Stimulated activated CD8-positive, alpha-beta memory T cell treated with anti-CD3 and anti-CD28 coated beads, Interleukin-12 subunit alpha, Interleukin-12 subunit beta, amount 100 ng/mL, for 1 hour (primary cell): ENCODE results near the gene STARD3.
A peak's percentile ranks its signal among the peaks of the same experiment; 100 is the strongest.
"Not testable (repeated sequence)": the region's sequence is repeated elsewhere in the genome, so short reads cannot be mapped to it uniquely, and the experiment has no call there.

Experiments used
- DNase-seq: peaks from one replicate; pipeline ENCODE4 v3.0.0-alpha.2; 2020; ENCODE audit warnings: low read depth

The STARD3 gene

DNA sequence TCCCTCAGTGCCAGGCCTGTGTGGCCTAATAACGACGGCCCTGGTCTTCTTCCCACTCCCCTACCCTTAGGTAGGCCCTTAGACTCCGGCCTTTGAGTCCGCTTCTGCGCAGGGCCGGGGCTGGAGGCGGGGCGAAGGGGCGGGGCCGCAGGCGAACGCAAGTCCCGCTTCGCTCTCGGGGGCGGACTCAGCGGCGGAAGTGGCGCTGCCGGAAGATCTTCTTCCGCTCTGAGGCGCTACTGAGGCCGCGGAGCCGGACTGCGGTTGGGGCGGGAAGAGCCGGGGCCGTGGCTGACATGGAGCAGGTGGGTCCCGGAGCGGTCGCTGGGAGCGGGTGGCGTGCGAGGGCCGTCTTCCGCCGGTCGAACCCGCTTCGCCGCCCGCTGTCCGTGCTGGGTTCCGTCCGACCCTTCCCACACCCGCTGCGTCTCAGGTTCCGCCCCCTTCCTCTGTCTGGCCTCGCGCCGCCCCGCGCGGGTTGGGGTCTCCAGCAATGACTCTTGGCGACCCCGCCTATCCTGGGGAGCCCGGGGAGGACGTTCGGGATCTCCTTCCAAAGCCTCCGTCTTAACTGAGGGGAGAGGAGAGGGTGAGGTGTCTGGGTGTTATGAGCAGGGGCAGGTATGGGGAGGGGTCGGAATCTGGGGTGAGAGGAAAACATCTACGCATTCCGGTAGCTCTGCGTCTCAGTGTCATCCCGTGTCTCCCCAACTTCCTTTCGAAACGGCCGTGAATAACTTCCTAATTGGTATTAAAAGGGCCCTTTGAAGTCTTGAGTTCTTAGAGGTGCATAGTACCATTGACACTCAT, at the start of gene STARD3:
Gene STARD3 (plus strand): TSS at position 218 of the 810 bp plus-strand sequence. CDS start 16,388 bp downstream, outside the sequence.
- peak; percentile 81 for DNase-seq

DNA sequence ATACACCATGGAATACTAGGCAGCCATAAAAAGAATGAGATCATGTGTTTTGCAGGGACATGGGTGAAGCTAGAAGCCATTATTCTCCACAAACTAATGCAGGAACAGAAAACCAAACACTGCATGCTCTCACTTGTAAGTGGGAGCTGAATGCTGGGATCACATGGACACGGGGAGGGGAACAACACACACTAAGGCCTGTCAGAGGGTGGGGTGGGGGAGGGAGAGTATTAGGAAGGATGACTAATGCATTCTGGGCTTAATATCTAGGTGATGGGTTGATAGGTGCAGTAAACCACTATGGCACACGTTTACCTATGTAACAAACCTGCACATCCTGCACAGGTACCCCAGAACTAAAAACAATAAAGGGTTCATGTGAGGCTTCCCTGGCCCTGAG, 46.8 kb upstream of the STARD3 start:
- not testable (repeated sequence) for DNase-seq

DNA sequence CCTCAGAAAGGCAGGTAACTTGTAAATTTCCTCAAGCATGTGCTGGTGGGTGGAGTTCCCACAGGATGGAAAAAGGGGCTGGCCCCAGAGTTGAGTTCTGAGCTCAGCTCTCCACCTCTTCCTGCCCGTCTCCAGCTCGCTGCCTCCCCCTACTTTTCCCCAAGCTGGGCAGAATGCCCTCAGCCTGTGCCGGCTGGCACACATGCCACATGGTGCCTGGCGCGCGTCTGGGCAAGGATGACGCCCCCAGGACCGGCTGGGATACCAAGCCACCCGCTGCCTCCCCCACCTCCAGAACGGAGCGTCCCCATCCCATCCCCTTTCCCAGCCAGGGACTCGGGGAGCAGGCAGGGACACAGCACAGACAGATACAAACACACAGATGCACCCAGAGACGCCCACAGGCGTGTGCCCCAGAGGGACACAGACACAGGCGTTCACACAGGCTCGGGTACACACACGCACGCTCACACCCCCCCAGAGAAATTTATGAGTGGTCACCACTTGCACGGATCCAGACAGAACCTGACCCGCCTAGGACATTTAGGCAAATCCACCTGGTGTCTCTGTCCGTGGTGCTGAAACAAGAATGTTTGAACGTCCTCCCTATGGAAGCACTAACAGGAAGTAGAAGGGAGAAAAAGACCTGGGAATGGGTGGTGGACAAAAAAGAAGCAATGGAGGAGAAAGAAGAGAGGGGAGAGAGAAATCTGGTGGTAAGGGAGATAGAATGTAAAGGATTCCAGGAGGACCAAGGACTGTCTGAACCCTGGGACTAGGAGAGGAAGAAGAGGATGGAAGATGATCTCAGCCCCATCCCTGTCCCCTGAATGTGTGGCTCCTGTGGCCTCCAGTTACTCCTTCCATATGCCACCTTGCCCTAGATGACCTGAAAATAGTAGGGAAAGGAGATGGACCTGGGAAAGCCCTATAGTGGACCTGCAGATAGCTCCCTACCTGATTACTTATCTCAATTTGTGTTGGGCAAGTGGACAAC, 44.7 kb upstream of the STARD3 start:
- DNase-seq: no peak

DNA sequence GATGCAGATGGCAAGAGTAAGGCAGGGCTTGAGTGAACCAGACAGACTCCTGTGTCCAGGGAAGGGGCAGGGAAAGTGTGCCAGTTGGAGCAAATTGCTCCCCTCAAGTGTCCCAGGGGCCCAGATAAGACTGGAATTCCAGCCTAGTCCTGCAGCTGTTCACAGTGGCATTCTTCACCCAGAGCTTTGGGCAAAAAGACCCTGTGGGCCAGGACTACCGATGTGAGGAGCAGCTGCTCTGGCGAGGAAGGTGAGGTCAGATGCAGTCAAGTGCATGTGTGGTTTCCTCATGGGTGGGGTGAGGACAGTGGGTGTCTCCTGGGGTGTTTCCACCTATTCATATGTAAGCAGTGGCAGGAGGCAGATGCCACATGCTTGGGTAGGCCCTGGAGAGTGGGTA, 43.6 kb upstream of the STARD3 start:
- DNase-seq: no peak

DNA sequence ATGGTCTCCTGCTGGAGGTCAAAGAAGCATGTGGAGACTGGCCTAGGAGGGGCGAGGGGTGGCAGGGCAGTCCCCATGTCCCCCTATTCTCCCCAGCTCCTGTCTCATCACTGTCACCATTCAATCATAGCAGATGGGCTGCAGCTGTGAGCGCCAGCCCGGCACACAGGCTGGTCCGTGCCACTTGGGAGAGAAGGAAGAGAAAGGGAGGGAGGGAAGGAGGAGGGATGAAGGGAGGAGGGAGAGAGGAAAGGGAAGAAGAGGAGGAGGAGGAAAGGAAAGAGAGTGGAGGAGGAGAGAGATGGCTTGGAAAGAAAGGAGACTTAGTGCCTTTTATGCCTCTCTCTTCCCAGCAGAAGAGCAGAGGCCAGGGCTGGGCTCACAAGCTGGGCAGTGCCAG, 41.6 kb upstream of the STARD3 start:
- no peak for DNase-seq

DNA sequence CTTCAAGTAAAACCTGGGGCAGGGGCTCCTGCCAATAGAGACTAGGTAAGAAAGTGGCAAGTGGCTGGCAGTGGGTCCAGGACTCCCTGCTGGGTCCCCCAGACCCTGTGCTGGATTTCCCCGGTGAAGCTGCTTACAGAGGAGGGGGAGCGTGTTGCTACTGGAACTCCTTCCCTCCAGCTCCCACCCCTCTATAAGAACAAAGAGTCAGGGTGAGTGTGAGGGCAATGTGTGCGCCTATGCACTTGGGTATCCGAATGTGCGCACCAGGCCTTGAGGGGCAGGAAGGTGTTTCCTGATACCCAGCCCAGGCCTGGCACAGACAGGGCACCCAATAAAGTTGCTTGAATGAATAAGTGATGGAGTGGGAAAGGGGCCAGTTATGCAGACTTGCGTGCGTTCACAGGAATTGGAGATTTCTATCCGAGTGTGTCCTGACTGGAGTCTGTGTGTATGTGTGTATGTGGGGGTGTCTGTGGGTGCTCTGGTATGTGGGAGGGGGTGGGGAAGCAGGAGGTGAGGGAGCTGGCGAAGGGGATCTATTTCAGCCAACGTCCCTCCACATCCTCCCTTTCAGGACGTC, 40.9 kb upstream of the STARD3 start:
- no peak for DNase-seq

DNA sequence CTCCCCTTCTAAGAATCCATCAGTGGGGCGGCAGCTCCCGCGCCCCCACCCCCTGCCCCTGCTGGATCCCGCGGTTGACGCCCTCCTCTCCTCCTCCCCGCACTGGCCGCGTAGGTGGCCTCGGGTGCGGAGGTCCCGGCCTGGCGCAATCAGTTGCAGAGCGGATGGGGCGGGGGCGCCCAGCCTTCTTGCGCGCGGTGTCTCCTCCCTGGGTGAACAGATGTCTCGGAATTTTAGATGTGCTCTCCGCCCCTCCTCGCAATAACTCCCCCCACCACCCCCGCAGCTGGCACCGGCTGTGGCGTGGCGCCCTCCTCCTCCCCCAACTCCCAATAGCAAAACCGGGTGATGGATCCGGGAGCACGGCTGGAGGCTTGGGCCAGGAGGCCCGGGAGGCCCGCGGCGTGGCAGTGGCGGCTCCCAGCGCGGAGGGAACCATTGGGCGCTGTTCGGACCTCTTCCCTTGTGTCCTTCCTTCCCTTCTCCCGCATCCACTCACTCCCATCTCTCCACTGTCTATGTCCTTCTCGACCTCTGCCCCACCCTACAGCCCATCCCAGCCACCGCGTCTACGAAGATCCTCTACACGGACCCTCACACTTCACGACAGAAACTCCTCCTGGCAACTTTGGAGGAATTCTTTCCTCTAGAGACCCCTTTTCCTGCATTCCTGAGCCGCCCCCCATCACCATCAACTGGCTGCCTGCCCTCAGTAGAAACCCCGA, 40.2 kb upstream of the STARD3 start:
- no peak for DNase-seq

DNA sequence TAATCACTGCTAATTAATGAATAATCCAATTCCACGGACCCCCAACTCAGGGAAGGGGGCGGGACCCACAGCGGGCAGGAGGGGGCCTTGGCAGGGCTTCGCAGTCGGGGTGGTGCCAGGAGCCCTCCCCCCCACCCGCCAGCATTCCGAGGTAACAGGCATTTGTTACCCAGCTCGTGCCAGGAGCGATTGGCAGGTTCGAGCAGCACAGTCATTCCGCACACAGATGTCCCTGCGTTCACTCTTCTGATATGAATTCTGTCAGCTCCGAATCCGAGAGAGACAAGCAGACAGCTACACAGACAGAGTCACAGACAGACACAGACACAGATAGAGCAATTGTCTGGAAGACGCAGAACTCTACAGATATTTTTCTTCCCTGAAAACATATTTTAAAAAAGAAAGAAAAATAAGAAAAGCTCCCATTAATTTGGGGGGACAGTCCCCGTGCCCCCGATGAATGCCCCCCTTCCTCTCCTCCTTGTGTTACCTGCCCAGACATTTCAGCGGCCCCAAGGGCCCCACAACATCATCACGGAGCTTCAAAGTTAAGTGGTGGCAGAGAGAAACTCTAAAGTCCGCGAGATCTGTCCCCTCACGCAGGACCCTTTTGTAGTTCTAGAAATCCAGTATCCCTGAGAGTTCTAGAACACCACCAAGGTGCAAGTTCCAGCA, 39.4 kb upstream of the STARD3 start:
- no peak for DNase-seq

DNA sequence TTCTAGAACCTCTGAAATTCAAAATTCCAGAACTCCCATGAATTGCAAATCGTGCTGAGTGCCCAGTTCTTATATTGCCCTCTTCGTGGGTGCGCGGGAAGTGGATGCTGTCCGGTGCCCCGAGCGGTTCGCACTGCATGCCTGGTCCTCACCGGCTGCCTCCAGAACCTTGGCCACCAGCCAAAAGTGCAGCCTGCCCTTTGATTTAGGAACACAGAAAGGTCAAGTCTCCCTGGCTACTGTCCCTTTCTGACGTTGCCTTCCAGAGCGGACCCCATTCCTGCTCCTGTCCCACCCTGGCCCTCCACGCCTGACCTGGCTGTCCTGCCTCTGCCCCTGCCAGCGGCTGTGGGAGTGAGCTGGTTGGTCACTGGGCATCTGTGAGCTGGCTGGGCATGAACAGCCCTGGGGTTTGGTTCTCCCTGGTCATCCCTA, 38.9 kb upstream of the STARD3 start:
- DNase-seq: no peak

DNA sequence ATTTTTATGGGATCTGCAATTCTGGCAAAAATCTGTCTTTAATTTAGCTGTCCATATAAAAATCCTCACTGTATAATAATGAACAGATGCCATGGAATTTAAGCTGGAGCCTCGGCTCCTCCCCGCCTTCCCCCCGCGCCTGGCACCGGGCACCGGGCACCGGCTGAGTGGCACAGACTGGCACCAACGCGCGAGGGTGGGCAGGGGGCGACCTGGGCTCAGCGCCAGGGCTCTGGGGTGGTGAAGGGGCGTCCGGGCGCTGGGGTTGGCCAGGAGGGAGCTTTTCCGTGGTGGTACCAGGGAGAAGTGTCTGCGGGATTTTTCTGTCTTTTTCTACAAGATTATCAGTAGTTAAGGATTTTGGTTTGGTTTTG, 38.3 kb upstream of the STARD3 start:
- DNase-seq: no peak

DNA sequence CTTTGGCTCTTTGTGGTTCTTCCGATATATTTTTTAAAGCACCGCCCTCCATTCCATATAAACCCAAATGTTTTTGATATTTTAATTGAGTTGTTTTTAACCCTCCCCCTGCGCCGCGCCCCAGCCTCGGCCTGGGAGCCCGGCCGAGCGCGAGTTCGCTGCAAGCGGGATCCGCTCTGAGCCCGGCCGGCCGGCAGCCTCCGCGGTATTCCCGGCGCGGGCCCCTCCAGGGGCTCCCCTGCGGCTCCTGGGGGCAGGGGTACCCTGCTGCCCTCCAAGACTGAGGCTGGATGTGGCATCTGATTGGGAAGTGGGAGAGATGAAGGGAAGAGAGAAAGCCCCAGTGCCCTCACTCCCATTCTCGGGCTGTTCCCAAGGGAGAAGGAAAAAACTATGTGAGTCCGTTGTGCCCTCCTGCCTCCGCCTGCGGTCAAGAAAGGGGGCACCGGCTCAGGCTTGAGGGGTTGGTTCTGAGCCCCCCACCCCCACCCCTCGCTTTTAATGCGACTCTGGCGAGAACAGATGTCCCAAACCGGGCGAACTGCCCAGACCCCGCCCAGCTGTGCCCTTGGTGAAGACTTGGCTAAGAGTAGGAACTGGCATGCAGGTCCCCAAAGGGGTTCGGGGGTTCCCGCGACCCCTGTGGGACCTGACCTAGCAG, 37.8 kb upstream of the STARD3 start:
- no peak for DNase-seq

DNA sequence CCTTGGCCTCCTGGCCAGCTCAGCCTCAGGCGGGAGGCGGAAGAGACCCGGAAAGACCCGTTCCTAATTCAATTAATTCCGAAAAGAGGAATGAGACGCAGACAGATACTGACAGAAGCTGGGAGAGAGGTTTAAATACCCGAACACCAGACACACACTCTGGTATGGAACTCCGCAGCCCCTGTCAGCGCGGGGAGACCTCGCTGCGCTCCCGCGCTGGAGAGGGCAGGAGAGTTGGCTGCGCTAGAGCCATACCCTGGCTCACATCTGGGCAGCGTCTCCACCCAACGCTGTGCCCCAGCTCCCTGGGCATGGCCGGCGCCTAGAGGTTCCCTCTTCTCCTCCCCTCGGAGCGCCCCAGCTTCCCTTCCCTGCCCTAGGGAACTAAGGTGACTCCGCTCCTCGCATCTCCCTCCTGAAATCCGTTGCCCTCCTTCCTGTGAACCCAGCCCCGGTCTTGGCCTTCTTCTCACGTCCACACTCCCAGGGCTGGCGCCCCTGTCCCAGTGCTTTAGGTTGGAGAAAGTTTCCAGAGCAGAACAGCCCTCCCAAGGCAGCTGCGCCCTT, 37.2 kb upstream of the STARD3 start:
- no peak for DNase-seq

DNA sequence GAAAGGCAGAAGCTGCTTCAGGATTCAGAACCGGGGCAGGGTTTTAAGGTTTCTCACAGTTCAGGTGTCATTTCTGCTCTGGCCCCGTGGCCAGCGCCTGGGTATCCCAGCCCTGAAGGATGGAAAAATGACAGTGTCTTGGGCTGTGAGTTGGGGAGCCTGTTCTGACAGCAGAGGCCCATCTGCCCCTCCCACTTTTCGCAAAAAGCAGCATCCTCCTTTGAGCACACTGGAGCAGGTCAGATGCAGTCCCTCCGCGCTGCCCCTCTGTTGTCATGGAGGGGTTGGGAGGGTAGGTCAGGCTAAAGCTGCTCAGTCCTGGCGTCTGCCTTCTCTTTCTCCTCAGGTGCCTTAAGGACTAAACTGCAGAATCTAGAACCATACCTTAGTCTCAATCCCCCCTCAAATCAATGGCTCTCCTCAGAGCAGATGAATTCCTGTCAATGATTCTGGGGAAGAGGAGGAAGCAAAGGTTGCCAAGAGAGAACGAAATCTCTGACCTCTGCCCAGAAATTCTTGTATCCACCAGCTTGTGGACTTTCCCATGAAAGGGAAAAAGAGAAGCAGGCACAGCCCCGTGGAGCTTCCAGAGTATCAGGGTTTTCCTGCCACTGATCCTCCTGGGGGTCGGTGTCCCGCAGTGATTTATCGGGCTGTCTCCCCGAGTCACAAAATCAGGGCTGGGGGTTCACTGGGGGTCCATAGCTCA, 36.5 kb upstream of the STARD3 start:
- DNase-seq: no peak

DNA sequence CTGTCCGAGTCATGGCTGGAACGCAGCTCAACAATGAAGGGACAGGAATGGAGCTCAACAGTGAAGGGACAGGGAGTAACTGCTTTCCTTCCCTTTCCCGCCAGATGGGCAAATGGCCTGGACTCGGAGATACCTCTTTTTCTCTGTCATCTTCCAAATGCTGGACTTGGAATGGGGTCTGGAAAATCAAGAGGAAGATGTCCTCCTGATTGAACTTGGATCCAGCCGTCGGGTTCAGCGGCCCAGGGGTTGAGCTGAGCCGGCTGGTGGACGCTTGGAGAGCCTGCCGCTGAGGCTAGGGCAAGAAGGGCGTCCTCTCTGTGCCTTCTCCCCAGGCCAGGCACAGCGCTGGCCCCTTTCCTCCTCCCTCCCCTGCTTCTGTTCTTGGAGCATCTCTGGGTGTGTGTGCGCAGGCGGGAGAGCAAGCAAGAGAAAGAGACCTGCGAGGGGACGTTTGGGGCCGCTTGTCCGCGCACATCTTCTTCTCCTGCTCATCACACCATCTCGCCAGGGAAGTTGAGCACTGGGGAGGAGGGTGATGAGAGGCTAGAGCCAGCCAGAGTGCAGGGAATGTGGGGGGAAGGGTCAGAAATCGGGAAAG, 35.8 kb upstream of the STARD3 start:
- no peak for DNase-seq

DNA sequence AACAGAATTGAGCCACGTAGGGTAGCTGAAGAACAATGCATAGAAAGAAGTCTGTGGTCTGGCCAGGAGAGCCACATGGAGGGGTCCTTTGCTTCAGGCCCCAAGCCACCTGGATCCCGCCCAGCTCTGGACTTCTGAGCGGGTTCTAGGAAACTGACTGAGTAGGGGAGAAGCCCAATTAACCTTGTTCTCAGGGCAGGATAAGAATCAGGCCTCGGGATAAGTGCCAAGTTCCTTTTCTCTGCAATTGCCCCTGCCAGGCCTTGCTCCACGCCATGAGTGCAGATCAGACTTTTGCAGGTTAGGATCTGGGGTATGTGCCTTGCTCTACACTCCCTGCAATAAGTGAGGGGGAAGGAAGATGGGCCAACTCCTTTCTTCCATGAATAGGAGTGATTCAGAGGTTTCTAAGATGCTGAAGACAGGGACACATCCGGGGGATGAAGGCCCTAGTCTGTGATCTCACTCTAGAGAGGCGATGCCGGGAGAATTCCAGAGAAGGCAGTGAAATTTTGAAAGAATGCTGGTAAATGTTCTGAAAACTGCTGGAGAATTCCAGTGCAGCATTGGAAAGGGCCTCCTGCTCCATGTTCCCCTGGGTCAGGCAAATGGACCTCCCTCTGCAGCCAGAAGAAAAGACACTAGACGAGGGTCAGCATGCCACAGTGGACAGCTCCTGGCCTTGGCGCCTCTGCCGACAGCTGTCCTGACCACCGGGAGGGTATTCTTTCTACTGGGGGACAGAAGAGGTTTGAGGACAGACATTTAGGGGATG, 35.0 kb upstream of the STARD3 start:
- DNase-seq: no peak

DNA sequence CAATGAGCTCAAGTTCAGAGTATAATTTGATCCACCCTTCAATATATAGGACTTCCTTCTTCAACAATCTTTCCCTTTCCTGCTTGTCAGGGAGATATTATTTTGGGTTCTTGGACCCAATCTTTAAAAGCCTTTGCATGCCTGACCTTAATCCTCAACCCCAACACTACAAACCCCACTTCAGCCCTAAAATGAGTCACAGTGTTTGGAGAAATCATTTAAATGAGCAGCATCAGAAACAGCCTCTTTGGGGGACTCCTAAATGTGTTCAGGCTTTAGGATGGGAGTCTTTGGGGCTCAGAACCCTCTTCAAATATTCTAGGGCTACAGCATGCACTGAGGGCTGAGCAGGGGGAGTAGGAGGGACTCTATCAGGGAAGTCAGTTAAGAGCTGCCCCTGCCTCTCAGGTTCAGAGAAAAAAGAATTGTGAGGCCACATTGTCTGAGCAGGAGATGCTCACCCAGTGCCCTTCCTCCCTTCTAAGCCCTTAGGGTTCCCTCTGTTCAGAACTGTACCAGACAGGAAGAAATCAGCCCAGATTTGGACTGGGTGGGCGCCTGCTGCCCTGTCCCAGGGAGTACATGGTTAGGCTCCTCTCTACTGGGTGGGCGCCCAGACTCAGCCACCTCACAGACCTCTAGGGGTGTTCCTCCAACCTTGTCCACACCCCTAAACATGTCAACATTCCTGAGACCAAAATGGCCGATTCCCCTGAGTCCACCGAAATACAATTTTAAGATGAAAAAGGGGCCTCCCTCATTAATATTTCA, 34.2 kb upstream of the STARD3 start:
- DNase-seq: no peak

DNA sequence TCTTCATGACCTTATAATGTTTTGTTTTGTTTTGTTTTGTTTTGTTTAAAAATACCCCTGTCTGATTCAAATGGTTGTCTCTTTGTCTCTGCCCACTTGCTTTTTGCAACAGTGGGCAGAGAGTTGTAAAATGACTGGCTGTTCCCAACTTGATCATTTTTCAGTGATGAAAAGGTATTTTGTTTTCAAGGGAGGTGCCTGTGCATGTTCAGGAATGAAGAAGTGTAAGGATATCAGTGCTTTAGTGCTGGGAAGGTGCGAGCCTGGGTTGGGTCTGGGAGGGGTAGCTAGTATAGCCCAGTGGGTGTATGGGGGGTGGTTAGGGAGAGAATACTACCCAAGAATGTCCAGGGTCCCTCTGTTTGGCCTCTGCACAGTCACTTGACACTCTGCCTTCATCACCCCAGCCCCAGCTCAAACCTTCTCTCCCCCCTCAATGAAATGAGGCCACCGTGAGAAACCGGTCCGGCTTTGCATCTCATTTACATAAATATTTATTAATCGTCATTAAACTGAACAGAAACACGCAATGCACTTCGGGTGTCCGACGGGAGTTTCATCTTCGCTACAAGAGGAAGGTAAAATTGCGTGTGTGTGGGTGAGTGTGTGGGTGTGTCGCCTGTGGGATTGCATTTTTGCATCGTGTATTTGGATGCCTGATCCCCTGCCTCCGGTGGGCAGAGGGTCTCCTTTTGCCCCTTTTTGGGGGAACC, 33.5 kb upstream of the STARD3 start:
- DNase-seq: no peak
